GM19468 (cell line): ENCODE results near the gene TUSC1.
"Not testable (repeated sequence)": the region's sequence is repeated elsewhere in the genome, so short reads cannot be mapped to it uniquely, and the experiment has no call there.

Experiments
- ATAC-seq: cut with Tn5 transposase; IDR thresholded peaks from one replicate; pipeline ENCODE4 v1.9.1; 2021; ENCODE audit warnings: mild to moderate bottlenecking, moderate library complexity, moderate number of reproducible peaks; ENCODE audit not compliant: unreplicated experiment; ENCODE audit errors: extremely low read depth

Gene TUSC1

GRCh38 chr9:25678147-25678666 is at the start of gene TUSC1:
Gene TUSC1 (minus strand): TSS chr9:25678444. CDS start chr9:25678312, 132 bp downstream.
- no peak for ATAC-seq

- no peak for ATAC-seq
Measured at GRCh38 chr9:25726871-25727410, 48.7 kb upstream of the TUSC1 start.

- ATAC-seq = no peak
Measured at GRCh38 chr9:25724424-25724823, 46.2 kb upstream of the TUSC1 start.

- no peak for ATAC-seq
Measured at GRCh38 chr9:25716220-25716872, 38.1 kb upstream of the TUSC1 start.

GRCh38 chr9:25709941-25710340 is 31.7 kb upstream of the TUSC1 start:
- no peak for ATAC-seq

- no peak for ATAC-seq
Measured at GRCh38 chr9:25704800-25705199, 26.6 kb upstream of the TUSC1 start.

- no peak for ATAC-seq
Measured at GRCh38 chr9:25703701-25704357, 25.6 kb upstream of the TUSC1 start.

- ATAC-seq = no peak
Measured at GRCh38 chr9:25702536-25702935, 24.3 kb upstream of the TUSC1 start.

GRCh38 chr9:25700899-25701298 is 22.7 kb upstream of the TUSC1 start:
- not testable (repeated sequence) for ATAC-seq

- no peak for ATAC-seq
Measured at GRCh38 chr9:25700430-25700829, 22.2 kb upstream of the TUSC1 start.

- no peak for ATAC-seq
Measured at GRCh38 chr9:25691786-25692185, 13.5 kb upstream of the TUSC1 start.

GRCh38 chr9:25684321-25684720 is 6.1 kb upstream of the TUSC1 start:
- ATAC-seq = no peak

- ATAC-seq = no peak
Measured at GRCh38 chr9:25681266-25681665, 3.0 kb upstream of the TUSC1 start.

- ATAC-seq = no peak
Measured at GRCh38 chr9:25678846-25679360, 659 bp upstream of the TUSC1 start.

GRCh38 chr9:25677301-25678146 is 720 bp downstream of the TUSC1 start:
- ATAC-seq = no peak

GRCh38 chr9:25675858-25676257 is 2.4 kb downstream of the TUSC1 start:
- not testable (repeated sequence) for ATAC-seq

- ATAC-seq = no peak
Measured at GRCh38 chr9:25658571-25658970, 19.7 kb downstream of the TUSC1 start.

GRCh38 chr9:25654417-25654816 is 23.8 kb downstream of the TUSC1 start:
- ATAC-seq = no peak

- no peak for ATAC-seq
Measured at GRCh38 chr9:25648116-25648515, 30.1 kb downstream of the TUSC1 start.

- ATAC-seq = no peak
Measured at GRCh38 chr9:25636026-25636425, 42.2 kb downstream of the TUSC1 start.
